ENCODE data around the gene ITIH1.

Gene ITIH1

GRCh38 chr3:52839892-52840545 lies 62.6 kb downstream of the ITIH1 start:
- no peak for DNase-seq (ENCODE audit: low read depth)

GRCh38 chr3:52841211-52841980 lies 64.0 kb downstream of the ITIH1 start:
- DNase-seq (ENCODE audit: low read depth) = no peak
